Sigmoid colon (tissue), 7 donors: Measurements from ENCODE around the gene HEXD. TPM values are rescaled to one million over a fixed set of nuclear protein-coding genes. Genes with fewer than 3 reads are reported as not detected.
"Not testable (repeated sequence)": the region's sequence is repeated elsewhere in the genome, so short reads cannot be mapped to it uniquely, and the experiment has no call there.

Experiments
- DNase-seq: peaks from one replicate; pipeline ENCODE4 v3.0.0-alpha.2; 2019
- H3K27ac ChIP-seq, 4 donors: fragments of 200-600 bp; sonication (generic); one replicate each; pipeline ENCODE4 v1.5.1; 2016 to 2019; ENCODE audit warnings: mild to moderate bottlenecking in 1 of 4
- H3K27me3 ChIP-seq, 3 donors: fragments of 200-600 bp; sonication (generic); one replicate each; pipeline ENCODE4 v1.5.1; 2019; ENCODE audit warnings: mild to moderate bottlenecking in 1 of 3
- H3K36me3 ChIP-seq, 4 donors: fragments of 200-600 bp; sonication (generic); one replicate each; pipeline ENCODE4 v1.5.1; 2016 to 2019
- H3K4me1 ChIP-seq, 4 donors: fragments of 200-600 bp; sonication (generic); one replicate each; pipeline ENCODE4 v1.5.1; 2017 to 2019
- H3K4me3 ChIP-seq, 4 donors: fragments of 200-600 bp; sonication (generic); one replicate each; pipeline ENCODE4 v1.5.1; 2017 to 2019; ENCODE audit warnings: mild to moderate bottlenecking in 2 of 4, moderate library complexity in 1 of 4
- H3K9me3 ChIP-seq, 4 donors: fragments of 200-600 bp in 3 of 4; sonication (generic) in 3 of 4; one replicate each; pipeline versions ENCODE4 v1.5.1 to v1.6.1; 2013 to 2019
- EP300 ChIP-seq, 4 donors: sonication (generic); formaldehyde crosslinking; IDR thresholded peaks; one replicate each; pipeline ENCODE4 v1.6.1; 2017; ENCODE audit warnings: antibody characterized with exemption in 4 of 4
- POLR2A ChIP-seq, 2 donors: fragments of 450-650 bp; IDR thresholded peaks; one replicate each; pipeline ENCODE4 v1.6.1; 2016; ENCODE audit warnings: antibody characterized with exemption in 2 of 2, mild to moderate bottlenecking in 2 of 2, moderate library complexity in 2 of 2
- POLR2AphosphoS5 ChIP-seq, 4 donors: sonication (generic); formaldehyde crosslinking; IDR thresholded peaks; one replicate each; pipeline ENCODE4 v1.6.1; 2017; ENCODE audit warnings: antibody characterized with exemption in 4 of 4
- WGBS, 2 donors: extraction: QIAGEN DNeasy Blood & Tissue Kit; methylation state at CpG; one replicate each; pipeline ENCODE4 v1.1.7; 2013; 5-methylcytosine and 5-hydroxymethylcytosine counted together
- intact Hi-C: fragments of 100-400 bp; cut with DNase I; formaldehyde crosslinking; loops from one replicate; pipeline ENCODE4 v1.15.1; 2023
- polyA plus RNA-seq, 3 donors: library from polyadenylated mRNA; stranded (reverse); fragments of 200-250 nt; gene quantifications; one replicate each; pipeline ENCODE4 v1.2.3, GENCODE V29; 2013
- total RNA-seq, 4 donors: library from RNA; depleted of rRNA; stranded (reverse); fragments of >200 nt; gene quantifications; one replicate each; pipeline ENCODE4 v1.1.0, GENCODE V29; 2016
- TF ChIP-seq, protein P1 (sequence below), 4 experiments: fragments of 450-650 bp in 3 of 4; fragments of 200-600 bp in 1 of 4; IDR thresholded peaks; one replicate each; pipeline ENCODE4 v1.5.1; 2016 to 2019; ENCODE audit warnings: antibody characterized with exemption in 4 of 4, mild to moderate bottlenecking in 3 of 4, moderate library complexity in 2 of 4
- donor health status: healthy with polysubstance abuse.
- donor health status: Bipolar disorder and iron deficiency.
- donor health status: healthy.

HEXD gene
- total and polyA plus RNA-seq, 7 donors, result 9.5 to 46.2 (median 23.9) TPM

DNA sequence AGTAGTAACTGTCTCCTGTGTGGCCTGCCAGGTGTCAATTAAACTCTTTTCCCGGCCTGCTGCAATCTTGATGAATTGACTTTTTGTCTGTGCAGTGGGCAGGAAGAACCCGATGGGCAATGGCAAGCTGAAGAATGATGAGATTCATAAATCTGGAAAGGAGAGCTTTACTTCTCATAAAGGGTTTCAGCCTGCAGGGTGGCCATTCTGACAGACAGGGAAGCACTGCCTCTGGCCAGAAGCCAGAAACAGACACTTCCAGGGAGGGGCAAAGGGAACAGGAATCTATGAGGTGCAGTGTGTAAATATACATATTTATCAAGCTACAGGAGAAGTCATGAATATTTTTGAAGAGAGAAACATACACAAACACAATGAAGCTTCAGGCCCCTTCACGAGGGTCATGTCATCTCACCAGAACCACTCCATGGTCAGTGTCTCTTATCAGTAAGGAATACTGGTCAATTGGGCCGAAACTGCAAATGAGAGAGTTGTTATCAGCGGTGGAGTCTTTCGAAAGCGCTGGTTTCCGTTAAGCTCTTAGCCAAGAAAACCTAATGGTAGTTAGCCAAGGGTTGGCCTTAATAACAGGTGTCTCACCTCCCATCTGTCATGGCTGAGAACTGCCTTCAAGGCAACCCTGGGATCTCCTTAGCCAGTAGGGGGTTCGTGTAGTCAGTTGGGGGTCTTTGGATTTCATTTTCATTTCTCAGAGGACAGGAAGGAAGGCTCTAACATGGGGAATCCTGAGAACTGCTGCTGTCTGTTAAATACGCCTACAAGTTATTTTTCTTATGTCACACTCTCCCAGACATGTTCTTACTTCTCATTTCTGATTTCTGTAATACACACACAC is 39.2 kb downstream of the HEXD start:
- Histone ChIP-seq H3K36me3 (peaks cover 10 to 25% (median 17%) of the 10 kb centered on the region in 4 donors), H3K4me1 (peaks cover 0 to 23% (median 19%) of the 10 kb centered on the region in 4 donors), H3K27ac (peak overlapping the region; percentile 99 to 100 (median 100)), H3K4me3 (peak overlapping the region; percentile 77 to 97 (median 80)), H3K9me3 (no peaks in the 10 kb centered on the region), H3K27me3 (no peaks in the 10 kb centered on the region)
- intact Hi-C loops, result loop anchor here (5.0 kb wide), 1 partner anchor 190 kb away; the partner anchor contains the start of gene WDR45B
- DNase-seq, result no peak
- TF ChIP-seq, protein P1, sequence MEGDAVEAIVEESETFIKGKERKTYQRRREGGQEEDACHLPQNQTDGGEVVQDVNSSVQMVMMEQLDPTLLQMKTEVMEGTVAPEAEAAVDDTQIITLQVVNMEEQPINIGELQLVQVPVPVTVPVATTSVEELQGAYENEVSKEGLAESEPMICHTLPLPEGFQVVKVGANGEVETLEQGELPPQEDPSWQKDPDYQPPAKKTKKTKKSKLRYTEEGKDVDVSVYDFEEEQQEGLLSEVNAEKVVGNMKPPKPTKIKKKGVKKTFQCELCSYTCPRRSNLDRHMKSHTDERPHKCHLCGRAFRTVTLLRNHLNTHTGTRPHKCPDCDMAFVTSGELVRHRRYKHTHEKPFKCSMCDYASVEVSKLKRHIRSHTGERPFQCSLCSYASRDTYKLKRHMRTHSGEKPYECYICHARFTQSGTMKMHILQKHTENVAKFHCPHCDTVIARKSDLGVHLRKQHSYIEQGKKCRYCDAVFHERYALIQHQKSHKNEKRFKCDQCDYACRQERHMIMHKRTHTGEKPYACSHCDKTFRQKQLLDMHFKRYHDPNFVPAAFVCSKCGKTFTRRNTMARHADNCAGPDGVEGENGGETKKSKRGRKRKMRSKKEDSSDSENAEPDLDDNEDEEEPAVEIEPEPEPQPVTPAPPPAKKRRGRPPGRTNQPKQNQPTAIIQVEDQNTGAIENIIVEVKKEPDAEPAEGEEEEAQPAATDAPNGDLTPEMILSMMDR (IDR thresholded peaks at IDR 0.05), result no peak
- TF ChIP-seq POLR2AphosphoS5 (IDR thresholded peaks at IDR 0.05), result no peak
- no peak for TF ChIP-seq EP300 (IDR thresholded peaks at IDR 0.05)
- TF ChIP-seq POLR2A (IDR thresholded peaks at IDR 0.05), result no peak
- 47 to 53% methylated on average over 10 of the region's 10 CpGs for WGBS, 2 donors

- Histone ChIP-seq H3K36me3 (peaks cover 10 to 30% (median 19%) of the 10 kb centered on the region in 4 donors), H3K9me3 (no peaks in the 10 kb centered on the region), H3K27ac (peak overlapping the region; percentile 99 to 100 (median 100)), H3K4me3 (peak overlapping the region; percentile 77 to 97 (median 80)), H3K27me3 (no peaks in the 10 kb centered on the region), H3K4me1 (peaks cover 0 to 23% (median 19%) of the 10 kb centered on the region in 4 donors)
- WGBS, 2 donors, result 0% methylated on average over 8 of the region's 8 CpGs
- intact Hi-C loops, result loop anchor here (2.0 to 5.0 kb wide), 3 partner anchors 39 to 189 kb away; partner anchors contain the start of gene WDR45B
- peak in 1 of 4 donors; percentile 10 for TF ChIP-seq POLR2AphosphoS5 (IDR thresholded peaks at IDR 0.05)
- TF ChIP-seq EP300 (IDR thresholded peaks at IDR 0.05), result no peak
- no peak for DNase-seq
Measured at GRCh38 chr17:82457929-82458178, 39.7 kb downstream of the HEXD start.

DNA sequence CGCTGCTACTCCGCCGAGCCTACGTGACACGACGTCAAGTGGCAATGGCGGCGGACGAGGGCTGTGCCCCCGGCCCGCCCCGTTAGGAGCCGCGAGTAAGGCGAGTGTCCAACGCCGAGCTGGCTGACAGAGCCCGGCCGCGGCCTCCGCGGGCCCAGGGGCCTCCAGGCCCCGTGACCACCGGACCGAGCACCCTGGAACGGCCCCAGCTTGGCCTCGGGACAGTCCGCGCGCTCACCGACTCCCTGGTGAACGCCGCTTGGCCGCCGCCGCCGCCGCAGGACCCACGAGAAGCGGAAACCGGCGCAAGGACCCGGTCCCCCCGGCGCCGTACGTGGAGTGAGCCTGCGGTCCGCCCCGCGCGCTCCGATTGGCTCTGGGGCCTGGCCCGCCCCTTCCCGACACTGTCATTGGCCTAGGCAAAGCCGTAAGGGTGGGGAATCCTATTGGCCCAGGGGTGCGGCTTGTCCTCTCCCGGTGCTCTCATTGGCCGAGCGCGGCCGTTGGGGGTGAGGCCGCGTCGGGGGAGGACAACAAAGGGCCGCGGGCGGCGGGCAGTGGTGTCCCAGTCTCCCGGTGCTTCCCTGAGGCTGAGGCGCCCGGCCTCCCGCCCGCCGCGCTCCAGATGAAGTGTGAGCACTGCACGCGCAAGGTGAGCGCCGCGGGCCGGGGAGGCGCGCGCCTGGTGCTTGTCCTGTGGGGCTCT is 40.2 kb downstream of the HEXD start, which contains the start of gene NARF:
TSS of gene NARF (plus strand) at position 563 of the 706 bp plus-strand sequence. CDS start at position 626, 63 bp downstream.
- H3K27ac ChIP-seq, result peak within 1 kb of the TSS; percentile 99 to 100 (median 100)
- H3K36me3 ChIP-seq, result peaks cover 10 to 35% (median 21%) of the 10 kb centered on the region in 4 donors
- H3K4me3 ChIP-seq, result peak within 1 kb of the TSS; percentile 77 to 97 (median 80)
- no peaks in the 10 kb centered on the region for H3K27me3 ChIP-seq
- intact Hi-C loops, result loop anchor here (2.0 to 5.0 kb wide), 3 partner anchors 38 to 189 kb away; partner anchors contain the start of gene WDR45B
- H3K4me1 ChIP-seq, result peaks cover 0 to 23% (median 19%) of the 10 kb centered on the region in 4 donors
- TF ChIP-seq, protein P1 (IDR thresholded peaks at IDR 0.05), result no peak
- TF ChIP-seq POLR2AphosphoS5 (IDR thresholded peaks at IDR 0.05) (peak; percentile 95 to 99 (median 98)), POLR2A (IDR thresholded peaks at IDR 0.05) (peak; percentile 95 to 98), EP300 (IDR thresholded peaks at IDR 0.05) (peak in 1 of 4 donors; percentile 55)
- DNase-seq, result peak; percentile 100
- H3K9me3 ChIP-seq, result no peaks in the 10 kb centered on the region
- 0 to 1% methylated on average over 85 of the region's 85 CpGs for WGBS, 2 donors

- Histone ChIP-seq H3K27ac (peak overlapping the region; percentile 99 to 100 (median 100)), H3K27me3 (no peaks in the 10 kb centered on the region), H3K9me3 (no peaks in the 10 kb centered on the region), H3K36me3 (peaks cover 10 to 41% (median 23%) of the 10 kb centered on the region in 4 donors), H3K4me3 (peak overlapping the region; percentile 63 to 97 (median 80)), H3K4me1 (peaks cover 0 to 23% (median 19%) of the 10 kb centered on the region in 4 donors)
- 0 to 1% methylated on average over 62 of the region's 62 CpGs for WGBS, 2 donors
- DNase-seq, result peak; percentile 71
- TF ChIP-seq POLR2AphosphoS5 (IDR thresholded peaks at IDR 0.05) (no peak), POLR2A (IDR thresholded peaks at IDR 0.05) (no peak), EP300 (IDR thresholded peaks at IDR 0.05) (no peak)
- TF ChIP-seq, protein P1 (IDR thresholded peaks at IDR 0.05), result no peak
- intact Hi-C loops, result loop anchor here (2.0 to 5.0 kb wide), 3 partner anchors 38 to 188 kb away; partner anchors contain the start of gene WDR45B
Measured at GRCh38 chr17:82458885-82459424, 40.8 kb downstream of the HEXD start.

DNA sequence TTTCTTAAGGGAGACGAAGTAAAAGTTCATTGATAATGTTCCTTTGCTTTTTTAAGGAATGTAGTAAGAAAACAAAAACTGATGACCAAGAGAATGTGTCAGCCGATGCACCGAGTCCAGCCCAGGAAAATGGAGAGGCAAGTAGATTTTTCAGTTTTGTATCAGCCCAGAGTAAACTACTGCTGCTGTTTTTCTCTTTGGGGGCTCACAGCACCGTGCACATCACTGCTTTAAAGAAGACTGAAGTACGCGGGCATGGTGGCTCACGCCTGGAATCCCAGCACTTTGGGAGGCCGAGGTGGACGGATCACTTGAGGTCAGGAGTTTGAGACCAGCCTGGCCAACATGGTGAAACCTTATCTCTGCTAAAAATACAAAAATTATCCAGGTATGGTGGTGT is 41.8 kb downstream of the HEXD start:
- not testable (repeated sequence) for H3K27ac ChIP-seq, H3K27me3 ChIP-seq, H3K9me3 ChIP-seq, DNase-seq, H3K4me3 ChIP-seq
- peaks cover 10 to 50% (median 32%) of the 10 kb centered on the region in 4 donors for H3K36me3 ChIP-seq
- WGBS, 2 donors, result 95 to 96% methylated on average over 9 of the region's 9 CpGs
- intact Hi-C loops, result loop anchor here (2.0 to 5.0 kb wide), 3 partner anchors 37 to 187 kb away; partner anchors contain the start of gene WDR45B
- peaks cover 0 to 23% (median 19%) of the 10 kb centered on the region in 4 donors for H3K4me1 ChIP-seq
